ENCODE results near the gene SYNE2.

GRCh38 chr14:64196056-64196455, 343.3 kb downstream of the SYNE2 start:
- TF ChIP-seq CTCF (IDR thresholded peaks at IDR 0.05) (no peak), POLR2AphosphoS5 (IDR thresholded peaks at IDR 0.05; ENCODE audit: insufficient read depth in 1 of 2, low read depth in 1 of 2) (no peak), POLR2A (IDR thresholded peaks at IDR 0.05) (no peak)

Data from vagina (tissue), 2 donors.